HTR-8/SVneo (cell line): ENCODE results near the gene SIM2.

Experiments used
- DNase-seq: peaks from one replicate; pipeline ENCODE4 v3.0.0; 2011; ENCODE audit warnings: low spot score, mixed read lengths; ENCODE audit not compliant: insufficient read length
- FAIRE-seq: peaks from 2 replicates; lab custom pipeline; 2011; peaks lifted over from hg19 to GRCh38; lab: Jason Lieb, UNC

The SIM2 gene

DNA sequence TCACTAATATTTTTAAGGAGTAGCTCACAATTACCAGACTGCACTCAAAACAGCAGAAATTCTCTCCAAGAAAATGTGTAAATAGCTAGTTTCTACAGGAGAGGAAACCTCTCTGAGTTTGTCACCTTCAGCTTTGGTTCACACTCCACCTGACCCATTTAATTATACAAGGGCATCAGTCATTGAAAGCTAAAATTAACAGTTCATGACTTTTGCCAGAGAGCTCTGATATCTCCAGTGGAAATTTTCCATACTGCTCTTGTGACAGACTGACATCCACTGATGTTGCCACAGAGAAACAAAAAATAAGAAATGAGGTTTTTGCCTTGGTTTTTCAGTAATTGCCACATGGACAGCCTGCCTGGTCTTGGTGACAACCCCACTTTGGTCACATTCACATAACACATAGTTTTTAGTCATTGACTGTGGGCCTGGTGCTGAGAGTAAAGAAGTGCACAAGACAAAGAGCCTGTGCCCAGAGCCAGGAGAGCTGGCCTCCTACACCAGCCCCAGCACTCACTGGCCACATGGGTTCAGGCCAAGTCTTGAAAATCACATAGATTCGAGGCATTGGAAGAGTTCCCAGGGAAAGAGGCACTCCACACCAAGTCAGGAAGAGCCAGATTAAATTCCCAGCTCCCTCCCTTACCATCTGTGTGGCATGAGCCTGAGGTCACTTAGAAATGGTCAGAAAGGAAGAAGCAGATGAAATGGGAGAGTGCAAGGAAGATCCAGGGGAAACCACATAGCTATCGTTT is 13.8 kb upstream of the SIM2 start:
- FAIRE-seq (no peak), DNase-seq (no peak)

DNA sequence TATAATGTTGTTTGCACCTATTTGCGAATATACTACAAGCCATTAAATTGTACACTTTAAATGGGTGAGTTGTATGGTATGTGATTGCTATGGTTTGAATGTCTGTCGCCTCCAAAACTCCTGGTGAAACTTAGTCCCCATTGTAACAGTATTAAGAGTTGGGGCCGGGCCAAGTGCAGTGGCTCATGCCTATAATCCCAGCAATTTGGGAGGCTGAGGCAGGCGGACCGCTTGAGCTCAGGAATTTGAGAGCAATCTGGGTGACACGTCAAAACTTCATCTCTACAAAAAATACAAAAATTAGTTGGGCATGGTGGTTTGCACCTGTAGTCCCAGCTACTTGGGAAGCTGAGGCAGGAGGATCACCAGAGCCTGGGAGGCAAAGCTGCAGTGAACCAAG is 12.0 kb upstream of the SIM2 start:
- no peak for DNase-seq
- no peak for FAIRE-seq

DNA sequence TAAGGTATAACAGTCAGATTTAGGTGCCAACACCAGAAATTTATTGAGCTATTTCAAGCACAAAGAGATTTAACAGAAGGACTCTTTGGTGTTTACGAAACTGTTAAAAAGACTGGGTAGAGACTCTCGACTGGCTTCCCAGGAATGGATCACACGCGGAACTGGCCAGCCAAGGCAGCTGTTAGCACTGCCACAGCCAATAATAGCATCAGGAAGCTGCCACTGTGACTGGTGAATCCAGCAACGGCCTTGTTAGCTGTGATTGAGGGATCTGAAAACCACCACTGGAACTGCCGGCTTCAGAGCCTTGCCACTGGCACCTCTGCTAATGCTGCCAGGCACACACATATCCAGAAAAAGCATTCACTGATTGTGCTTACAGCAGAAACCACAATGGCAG is 10.6 kb upstream of the SIM2 start:
- FAIRE-seq (no peak), DNase-seq (no peak)

DNA sequence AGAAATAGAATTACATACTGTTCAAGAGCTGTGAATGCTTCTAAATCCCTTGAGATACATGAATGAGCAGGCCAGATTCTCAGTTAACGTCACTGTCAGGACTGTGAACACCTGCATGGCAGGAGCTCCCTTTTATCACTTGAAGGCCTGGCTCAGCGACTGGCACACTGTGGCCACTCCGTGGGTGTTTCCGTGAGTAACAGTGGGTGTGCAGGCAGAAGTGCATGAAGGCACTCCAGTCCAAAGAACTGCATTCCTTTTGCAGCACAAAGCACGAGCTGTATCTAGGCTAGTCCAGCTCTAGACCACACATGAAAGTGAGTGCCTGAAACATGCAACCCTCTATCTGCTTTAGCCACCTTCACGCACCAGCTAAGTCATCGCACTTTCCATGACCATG is 9.6 kb upstream of the SIM2 start:
- DNase-seq: no peak
- peak; percentile 65 for FAIRE-seq

DNA sequence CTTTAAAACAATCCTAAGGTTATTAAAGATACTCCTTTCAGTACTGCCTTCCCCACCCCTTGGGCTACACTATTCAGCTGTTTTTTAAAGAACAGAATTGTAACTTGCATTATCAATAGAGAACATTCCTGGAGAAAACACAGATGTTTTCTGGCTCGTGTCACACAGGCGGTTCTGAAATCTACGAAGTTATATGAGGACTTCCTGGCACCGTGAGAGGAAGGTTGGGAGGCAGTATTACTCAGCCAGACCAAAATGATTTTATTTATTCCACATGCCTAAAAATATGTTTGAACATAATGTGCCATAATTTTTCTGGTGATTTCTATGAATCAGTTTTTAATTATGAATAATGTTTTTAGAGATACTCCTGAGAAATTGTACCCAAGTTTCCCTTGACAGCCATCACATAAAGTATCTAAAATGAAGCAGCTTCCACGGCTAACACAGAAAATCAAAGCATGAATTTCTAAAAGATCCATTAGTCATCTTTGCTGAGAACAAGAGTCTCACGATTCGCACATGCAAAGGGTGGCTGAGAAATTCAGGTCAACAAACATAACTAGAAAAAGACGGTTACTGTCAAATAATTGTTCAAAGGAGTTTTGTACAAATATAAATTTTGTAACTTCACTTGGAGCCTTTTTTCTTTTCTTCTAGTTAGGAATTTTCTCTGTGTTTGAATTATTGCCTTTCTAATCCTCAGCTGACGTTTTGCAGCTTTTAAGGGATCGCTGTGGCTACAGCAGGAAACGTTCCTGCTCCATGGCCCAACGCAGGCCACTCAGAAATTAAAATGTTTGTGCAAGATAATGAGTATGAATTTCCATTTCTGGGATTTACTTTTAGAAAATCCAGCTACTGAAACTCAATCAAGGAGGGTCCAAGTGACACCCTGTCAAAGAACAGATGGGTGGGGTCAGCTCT is 8.0 kb upstream of the SIM2 start:
- DNase-seq: no peak
- no peak for FAIRE-seq

DNA sequence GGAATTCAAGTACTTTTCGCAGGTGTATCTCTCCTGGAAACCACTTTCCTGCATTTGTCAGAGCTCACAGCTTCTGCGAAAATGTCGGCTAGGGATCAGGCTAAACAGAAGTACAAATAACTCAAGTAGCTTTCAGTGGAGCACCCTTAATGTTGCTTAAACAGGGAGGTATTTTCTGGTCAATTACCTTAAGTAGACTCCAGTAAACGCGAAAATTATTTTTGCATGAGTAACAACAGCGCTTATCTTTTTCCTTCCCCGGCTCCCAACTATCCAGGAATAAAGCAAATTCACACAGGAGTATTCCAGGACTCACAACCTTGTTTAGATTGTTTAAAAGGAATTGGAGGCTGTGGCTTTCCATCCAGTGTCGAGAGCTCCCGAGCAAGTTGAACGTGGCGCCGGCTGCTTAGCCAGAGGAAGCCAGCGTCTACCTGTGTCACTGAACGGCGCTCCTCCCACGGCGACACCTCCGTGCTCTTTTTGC is 7.3 kb upstream of the SIM2 start:
- FAIRE-seq: no peak

DNA sequence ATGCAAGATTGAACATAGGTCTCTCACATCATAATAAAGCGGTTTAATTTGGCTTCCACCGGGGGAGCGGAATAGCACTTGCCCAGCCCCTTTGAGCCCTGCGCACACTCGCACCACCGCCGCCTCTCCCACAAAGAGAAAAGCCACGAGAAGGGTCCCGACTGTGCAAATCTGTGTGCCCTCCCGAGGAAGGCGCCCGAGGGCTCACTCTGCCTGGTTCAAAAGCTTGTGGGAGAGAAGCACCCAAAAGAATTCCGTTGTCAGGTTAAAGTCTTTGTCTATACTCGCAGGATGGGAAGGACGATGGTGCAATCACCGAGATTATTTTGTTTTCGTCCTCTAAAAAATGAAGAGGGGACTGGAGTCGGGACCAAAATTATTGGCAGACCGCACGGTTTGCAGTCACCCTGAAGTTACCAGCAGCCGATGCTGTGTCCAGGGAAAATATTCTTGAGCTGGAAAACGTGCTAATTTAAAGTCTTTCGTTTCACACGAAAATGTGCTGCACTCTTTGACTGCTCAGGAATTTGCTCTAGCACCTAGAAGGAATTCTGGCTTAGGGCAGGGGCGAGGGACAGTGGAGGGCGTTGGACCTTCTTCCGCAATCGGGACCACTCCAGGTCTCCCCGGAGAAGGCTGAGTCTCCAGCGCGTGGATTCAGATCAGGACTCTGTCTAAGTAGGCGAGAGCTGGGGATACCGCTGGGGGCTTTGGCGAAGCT is 6.6 kb upstream of the SIM2 start:
- DNase-seq (no peak), FAIRE-seq (no peak)

More for the DNA sequence above, 7.3 kb upstream of the SIM2 start:
- no peak for DNase-seq

DNA sequence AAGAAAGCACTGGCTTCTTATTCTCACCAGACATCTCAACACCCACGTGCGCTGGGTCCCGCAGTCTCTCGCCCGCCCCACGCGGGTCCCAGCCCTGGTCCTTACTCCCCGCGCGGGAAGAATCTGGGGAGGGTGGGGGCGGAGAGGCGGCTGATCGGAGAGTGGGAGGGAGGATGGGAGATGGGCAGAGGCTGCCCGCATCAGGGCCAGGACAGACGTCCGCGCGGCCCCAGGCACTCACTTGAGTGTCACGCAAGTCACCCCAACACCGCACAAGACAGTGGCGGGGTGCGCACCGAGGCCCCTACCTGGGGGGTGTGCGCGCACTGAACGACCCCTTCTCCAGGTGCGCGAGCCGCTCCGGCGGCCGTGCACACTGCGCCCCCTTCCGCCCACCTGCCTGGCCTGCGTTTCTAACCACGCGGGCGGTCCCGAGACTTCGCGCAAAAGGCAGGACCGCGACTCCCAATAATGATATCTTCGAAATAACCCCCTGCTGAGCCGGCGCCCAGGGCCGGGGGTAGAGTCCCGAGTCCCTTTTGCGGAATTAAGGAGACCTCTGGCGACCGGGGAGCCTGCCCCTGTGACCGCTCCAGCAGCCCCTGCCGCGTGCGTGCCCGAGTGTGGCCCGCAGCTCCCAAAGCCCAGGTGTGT is 6.0 kb upstream of the SIM2 start:
- FAIRE-seq (no peak), DNase-seq (no peak)

DNA sequence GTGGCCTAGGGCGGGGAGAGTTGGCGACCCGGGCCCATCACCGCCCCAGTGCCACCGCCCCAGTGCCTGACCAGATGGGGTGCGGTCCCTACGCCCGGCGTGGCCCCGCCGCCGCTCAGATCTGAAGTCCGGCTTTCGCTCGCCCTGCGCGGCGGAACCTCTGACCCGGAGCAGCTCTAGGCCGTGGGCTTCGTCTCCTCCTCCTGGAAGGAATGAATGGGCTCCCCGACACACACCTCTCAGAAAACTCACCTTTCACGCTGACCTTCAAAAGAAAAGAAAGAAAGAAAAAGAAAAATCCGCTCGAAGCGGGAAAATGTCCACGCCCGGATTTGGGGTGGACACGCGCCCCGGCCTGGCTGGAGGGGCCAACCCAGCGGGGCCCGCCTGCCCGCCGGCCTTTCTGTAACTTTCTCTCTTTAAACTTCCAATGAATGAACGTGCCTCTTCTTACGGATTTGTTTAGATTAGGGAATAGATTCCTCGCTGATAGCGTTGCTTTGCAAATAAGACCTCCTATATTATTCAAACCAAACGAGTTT is 5.4 kb upstream of the SIM2 start:
- DNase-seq (no peak), FAIRE-seq (no peak)

DNA sequence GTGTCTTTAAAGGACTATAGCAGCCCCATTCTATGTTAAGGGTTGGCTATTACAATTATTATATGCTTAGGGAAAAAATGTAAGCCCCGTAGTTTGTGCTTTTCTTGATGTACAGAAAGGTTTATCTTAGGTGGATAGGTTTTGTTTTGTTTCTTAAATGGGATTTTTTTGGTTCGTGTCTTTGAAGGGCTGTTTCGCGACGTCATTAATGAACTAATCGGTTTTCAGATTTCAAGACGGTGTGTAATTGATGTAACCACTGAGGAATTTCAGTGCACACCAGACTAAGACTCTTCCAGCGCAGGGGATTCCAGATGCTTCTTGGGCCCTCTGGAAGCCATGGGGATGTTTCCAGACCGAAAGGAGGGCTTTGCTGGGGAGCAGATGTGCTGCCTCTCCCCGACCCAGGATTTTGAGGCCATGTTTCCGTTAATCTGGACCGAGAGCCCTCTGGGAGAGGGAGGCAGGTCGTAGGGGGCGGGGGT is 4.8 kb upstream of the SIM2 start:
- FAIRE-seq (no peak), DNase-seq (no peak)

DNA sequence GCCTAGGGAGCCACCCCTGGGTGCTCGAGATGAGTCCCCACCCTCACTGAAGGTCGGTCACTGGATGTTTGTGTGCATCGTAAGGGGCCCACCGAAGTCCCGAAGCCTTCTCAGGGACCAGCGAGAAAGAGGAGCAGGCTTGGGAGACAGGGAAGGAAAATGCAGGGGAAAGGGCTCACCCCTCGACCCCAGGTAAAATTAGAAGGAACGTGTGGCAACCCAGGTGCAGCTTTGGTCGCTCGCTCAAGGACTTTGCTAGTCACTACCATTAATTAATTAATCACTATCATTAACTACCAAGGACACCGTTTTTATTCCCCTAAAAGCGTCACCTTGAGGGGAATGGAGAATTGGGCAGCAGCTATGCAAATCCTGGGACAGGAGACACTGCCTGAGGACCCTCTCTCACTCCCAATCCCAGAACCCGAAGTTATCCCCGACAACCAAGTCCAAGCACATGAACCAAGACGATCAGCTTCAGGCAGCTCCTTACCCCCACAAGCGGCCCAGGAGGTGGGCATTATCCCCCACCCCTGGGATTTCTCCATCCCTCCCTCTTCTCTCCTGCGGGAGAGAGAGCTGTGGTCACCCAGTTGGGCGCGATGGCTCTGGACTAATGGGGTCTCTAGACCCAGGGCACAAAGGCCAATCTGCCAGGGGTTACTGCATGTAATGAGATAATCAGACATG is 4.2 kb upstream of the SIM2 start:
- DNase-seq: no peak
- FAIRE-seq: no peak

DNA sequence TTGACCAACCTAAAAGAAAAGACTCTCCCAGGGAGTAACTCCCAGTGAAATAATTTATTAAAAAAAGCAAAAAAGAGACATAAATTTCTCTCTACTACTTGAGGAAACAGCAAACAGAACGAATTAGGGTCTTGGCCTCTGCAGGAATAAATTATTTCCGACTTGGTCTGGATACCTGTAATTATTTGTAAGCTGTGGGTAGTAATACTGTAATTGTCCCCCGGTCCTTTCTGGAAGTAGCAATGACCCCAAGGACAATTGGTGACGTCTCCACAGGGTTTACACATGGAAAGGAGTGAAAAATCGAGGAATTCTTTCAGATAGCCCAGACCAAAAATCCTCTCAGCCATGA is 3.7 kb upstream of the SIM2 start:
- DNase-seq (no peak), FAIRE-seq (no peak)

DNA sequence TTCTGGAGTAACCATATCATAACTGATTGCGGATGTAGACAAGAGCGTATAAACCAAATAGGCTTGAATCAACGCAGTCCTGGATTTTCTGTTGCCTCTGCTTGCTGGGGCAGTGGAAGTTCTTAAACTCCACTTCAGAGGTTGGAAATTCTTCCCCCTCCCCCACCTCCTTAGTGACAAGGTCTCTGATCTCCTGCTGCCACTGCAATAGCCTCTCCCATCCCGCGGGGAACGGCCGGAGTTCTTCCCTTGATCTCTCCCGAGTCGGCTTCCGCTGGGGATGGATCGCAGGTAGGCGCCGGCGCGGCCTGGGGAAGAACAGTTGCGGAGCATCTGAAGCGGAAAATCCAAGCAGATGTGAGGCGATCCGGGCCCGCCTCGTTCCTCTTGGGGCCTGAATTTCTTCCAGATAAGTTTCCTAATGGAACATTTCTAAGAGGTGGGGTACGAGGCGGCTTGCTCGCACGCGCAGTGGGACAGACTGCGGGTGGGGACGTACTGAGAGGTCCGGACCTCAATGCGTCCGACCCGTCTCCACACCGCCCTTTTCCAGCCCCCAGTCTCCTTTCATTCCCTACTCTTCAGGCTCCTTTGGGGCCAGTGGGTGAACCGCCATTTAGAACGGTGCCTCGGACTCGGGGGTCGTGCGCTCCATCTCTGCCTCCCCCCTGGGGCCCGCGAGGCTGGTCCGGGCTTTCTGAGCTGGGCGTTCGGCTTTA is 3.1 kb upstream of the SIM2 start:
- DNase-seq: no peak
- FAIRE-seq: no peak

DNA sequence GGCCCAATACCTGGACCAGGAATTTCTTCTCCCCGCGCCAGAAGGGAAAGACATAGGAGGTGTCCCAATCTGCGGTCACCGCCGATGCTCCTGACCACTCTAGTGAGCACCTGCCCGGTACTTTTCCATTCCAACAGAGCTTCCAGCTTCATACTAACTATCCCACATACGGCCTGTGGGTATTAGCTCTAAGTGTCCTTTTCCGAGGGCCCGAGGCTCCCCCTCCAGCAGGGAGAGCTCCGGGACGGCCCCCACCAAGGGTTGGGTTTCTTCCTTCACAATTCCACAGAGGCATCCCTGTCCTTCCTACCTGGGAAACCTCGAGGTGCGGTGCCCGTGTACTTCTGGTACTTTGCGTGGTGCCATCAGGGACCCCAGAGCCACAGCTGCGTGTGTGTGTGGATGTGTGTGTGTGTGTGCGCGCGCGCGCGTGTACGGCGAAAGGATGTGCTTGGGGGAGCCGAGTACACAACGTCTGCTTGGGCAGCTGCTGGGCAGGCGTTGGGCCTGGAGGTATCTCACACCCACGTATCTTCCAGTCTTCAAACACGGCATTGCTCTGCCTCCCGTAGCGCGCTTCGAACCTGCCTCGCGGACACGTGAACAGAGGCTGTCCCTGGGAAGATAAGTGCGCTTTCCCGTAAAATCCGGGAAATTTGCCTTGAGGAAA is 2.4 kb upstream of the SIM2 start:
- no peak for FAIRE-seq
- no peak for DNase-seq

DNA sequence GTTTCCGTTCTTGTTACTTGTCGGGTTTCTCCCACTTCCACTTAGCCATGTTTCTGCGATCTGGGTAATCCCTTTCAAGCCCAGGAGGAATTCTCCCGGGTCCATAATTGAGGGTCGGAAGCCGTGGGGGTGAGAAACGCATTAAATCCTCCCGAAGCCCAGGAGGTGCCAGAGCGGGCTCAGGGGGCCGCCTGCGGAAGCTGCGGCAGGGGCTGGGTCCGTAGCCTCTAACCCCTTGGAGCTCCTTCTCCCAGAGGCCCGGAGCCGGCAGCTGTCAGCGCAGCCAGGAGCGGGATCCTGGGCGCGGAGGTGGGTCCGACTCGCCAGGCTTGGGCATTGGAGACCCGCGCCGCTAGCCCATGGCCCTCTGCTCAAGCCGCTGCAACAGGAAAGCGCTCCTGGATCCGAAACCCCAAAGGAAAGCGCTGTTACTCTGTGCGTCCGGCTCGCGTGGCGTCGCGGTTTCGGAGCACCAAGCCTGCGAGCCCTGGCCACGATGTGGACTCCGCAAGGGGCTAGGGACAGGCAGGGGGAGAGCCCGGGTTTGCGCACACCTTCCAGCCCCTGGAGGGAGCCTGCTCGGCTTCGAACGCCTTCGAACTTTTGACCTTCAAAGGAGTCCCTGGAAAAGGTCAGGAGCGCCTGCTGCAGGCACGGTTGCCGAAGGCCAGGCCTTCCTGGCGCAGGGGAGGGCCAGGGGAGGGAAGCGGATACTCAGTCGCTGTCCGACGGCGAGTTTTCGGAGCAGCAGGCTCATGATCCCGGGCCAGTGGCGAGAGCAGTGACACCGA is 1.7 kb upstream of the SIM2 start:
- FAIRE-seq: no peak
- no peak for DNase-seq

DNA sequence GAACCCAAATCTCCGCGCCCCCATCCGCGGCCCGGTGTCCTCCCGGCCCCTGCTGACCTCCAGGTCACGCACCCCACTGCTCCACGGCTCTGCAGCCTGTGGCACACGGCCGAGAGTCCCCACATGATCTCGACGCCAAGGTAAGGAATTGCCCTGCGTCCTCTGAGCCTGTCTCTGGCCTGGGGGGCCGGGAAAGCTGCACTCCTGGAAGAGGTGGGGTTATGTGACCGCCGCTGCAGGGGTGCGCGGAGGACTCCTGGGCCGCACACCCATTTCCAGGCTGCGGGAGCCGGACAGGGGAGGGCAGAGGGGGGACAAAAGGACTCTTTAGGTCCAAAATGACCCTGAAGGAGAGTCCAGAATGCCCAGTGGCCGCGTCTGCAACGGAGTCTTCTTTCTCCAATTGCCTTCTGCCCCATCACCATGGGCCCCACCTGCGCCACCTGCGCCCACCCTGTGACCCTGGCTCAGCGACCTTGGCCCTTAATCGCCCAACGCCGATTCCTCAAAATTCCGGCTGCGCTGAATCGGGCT is 997 bp upstream of the SIM2 start:
- no peak for DNase-seq
- peak; percentile 13 for FAIRE-seq

DNA sequence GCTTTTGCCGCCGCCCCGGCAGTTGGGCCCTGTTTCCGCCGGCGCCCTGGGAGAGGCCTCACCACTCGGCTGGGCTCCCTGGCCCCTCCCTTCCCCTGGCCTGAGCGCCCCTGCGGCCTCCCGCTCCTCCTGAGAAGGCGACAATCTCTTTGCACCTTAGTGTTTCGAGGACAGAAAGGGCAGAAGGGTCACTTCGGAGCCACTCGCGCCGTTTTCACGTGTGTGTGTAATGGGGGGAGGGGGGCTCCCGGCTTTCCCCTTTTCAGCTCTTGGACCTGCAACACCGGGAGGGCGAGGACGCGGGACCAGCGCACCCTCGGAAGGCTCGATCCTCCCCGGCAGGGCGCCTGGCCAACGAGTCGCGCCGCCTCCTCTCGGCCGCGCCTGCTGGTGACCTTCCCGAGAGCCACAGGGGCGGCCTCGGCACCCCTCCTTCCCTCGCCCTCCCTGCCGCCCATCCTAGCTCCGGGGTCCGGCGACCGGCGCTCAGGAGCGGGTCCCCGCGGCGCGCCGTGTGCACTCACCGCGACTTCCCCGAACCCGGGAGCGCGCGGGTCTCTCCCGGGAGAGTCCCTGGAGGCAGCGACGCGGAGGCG is 432 bp upstream of the SIM2 start:
- DNase-seq (peak; percentile 61), FAIRE-seq (peak; percentile 81)
